Measurements from ENCODE around the gene DCP1B. TPM values are rescaled to one million over a fixed set of nuclear protein-coding genes. Genes with fewer than 3 reads are reported as not detected.

The DCP1B gene
- total RNA-seq, 1 donor from 2014 or later, result 3.7 TPM

GRCh38 chr12:2043054-2043453 lies 38.8 kb upstream of the DCP1B start:
- Histone ChIP-seq H3K27ac (ENCODE audit: low read depth, low read length) (no peak overlapping the region), H3K9ac (ENCODE audit: low read depth in 1 of 3, low read length in 3 of 3) (no peak overlapping the region), H3K36me3 (ENCODE audit: control insufficient read depth in 3 of 3, insufficient read depth in 3 of 3, low read length in 3 of 3) (no peaks in the 10 kb centered on the region), H3K9me3 (ENCODE audit: control insufficient read depth in 3 of 3, low read length in 3 of 3) (no peaks in the 10 kb centered on the region), H3K4me3 (ENCODE audit: low read length in 3 of 3) (no peak overlapping the region), H3K4me1 (ENCODE audit: control insufficient read depth in 3 of 3, insufficient read depth in 3 of 3, low read length in 3 of 3) (no peaks in the 10 kb centered on the region), H3K27me3 (ENCODE audit: control insufficient read depth in 3 of 3, insufficient read depth in 3 of 3, low read length in 3 of 3) (peaks cover 4 to 12% (median 9%) of the 10 kb centered on the region in 3 donors)

GRCh38 chr12:2039034-2039433 lies 34.8 kb upstream of the DCP1B start:
- H3K27me3 ChIP-seq (ENCODE audit: control insufficient read depth in 3 of 3, insufficient read depth in 3 of 3, low read length in 3 of 3), result peaks cover 4 to 14% (median 6%) of the 10 kb centered on the region in 3 donors
- no peaks in the 10 kb centered on the region for H3K36me3 ChIP-seq (ENCODE audit: control insufficient read depth in 3 of 3, insufficient read depth in 3 of 3, low read length in 3 of 3)
- no peak overlapping the region for H3K27ac ChIP-seq (ENCODE audit: low read depth, low read length)
- H3K9me3 ChIP-seq (ENCODE audit: control insufficient read depth in 3 of 3, low read length in 3 of 3), result no peaks in the 10 kb centered on the region
- no peak overlapping the region for H3K9ac ChIP-seq (ENCODE audit: low read depth in 1 of 3, low read length in 3 of 3)
- H3K4me3 ChIP-seq (ENCODE audit: low read length in 3 of 3), result no peak overlapping the region
- H3K4me1 ChIP-seq (ENCODE audit: control insufficient read depth in 3 of 3, insufficient read depth in 3 of 3, low read length in 3 of 3), result peaks cover 11 to 17% (median 13%) of the 10 kb centered on the region in 3 donors

GRCh38 chr12:2035431-2036055 lies 31.3 kb upstream of the DCP1B start:
- Histone ChIP-seq H3K27me3 (ENCODE audit: control insufficient read depth in 3 of 3, insufficient read depth in 3 of 3, low read length in 3 of 3) (peaks cover 16 to 35% (median 21%) of the 10 kb centered on the region in 3 donors), H3K9me3 (ENCODE audit: control insufficient read depth in 3 of 3, low read length in 3 of 3) (no peaks in the 10 kb centered on the region), H3K4me3 (ENCODE audit: low read length in 3 of 3) (peak overlapping the region; percentile 64 to 69 (median 66)), H3K9ac (ENCODE audit: low read depth in 1 of 3, low read length in 3 of 3) (no peak overlapping the region), H3K4me1 (ENCODE audit: control insufficient read depth in 3 of 3, insufficient read depth in 3 of 3, low read length in 3 of 3) (peaks cover 11 to 17% (median 13%) of the 10 kb centered on the region in 3 donors), H3K27ac (ENCODE audit: low read depth, low read length) (no peak overlapping the region), H3K36me3 (ENCODE audit: control insufficient read depth in 3 of 3, insufficient read depth in 3 of 3, low read length in 3 of 3) (no peaks in the 10 kb centered on the region)

- peaks cover 11 to 17% (median 13%) of the 10 kb centered on the region in 3 donors for H3K4me1 ChIP-seq (ENCODE audit: control insufficient read depth in 3 of 3, insufficient read depth in 3 of 3, low read length in 3 of 3)
- no peak overlapping the region for H3K9ac ChIP-seq (ENCODE audit: low read depth in 1 of 3, low read length in 3 of 3)
- no peak overlapping the region for H3K27ac ChIP-seq (ENCODE audit: low read depth, low read length)
- H3K36me3 ChIP-seq (ENCODE audit: control insufficient read depth in 3 of 3, insufficient read depth in 3 of 3, low read length in 3 of 3), result no peaks in the 10 kb centered on the region
- peaks cover 20 to 37% (median 22%) of the 10 kb centered on the region in 3 donors for H3K27me3 ChIP-seq (ENCODE audit: control insufficient read depth in 3 of 3, insufficient read depth in 3 of 3, low read length in 3 of 3)
- H3K9me3 ChIP-seq (ENCODE audit: control insufficient read depth in 3 of 3, low read length in 3 of 3), result no peaks in the 10 kb centered on the region
- peak overlapping the region; percentile 64 to 69 (median 66) for H3K4me3 ChIP-seq (ENCODE audit: low read length in 3 of 3)
Measured at GRCh38 chr12:2034633-2035430, 30.6 kb upstream of the DCP1B start.

GRCh38 chr12:2032506-2032905 lies 28.2 kb upstream of the DCP1B start:
- peaks cover 19 to 46% (median 28%) of the 10 kb centered on the region in 3 donors for H3K27me3 ChIP-seq (ENCODE audit: control insufficient read depth in 3 of 3, insufficient read depth in 3 of 3, low read length in 3 of 3)
- H3K4me3 ChIP-seq (ENCODE audit: low read length in 3 of 3), result no peak overlapping the region
- no peak overlapping the region for H3K27ac ChIP-seq (ENCODE audit: low read depth, low read length)
- H3K9me3 ChIP-seq (ENCODE audit: control insufficient read depth in 3 of 3, low read length in 3 of 3), result no peaks in the 10 kb centered on the region
- no peaks in the 10 kb centered on the region for H3K36me3 ChIP-seq (ENCODE audit: control insufficient read depth in 3 of 3, insufficient read depth in 3 of 3, low read length in 3 of 3)
- no peak overlapping the region for H3K9ac ChIP-seq (ENCODE audit: low read depth in 1 of 3, low read length in 3 of 3)
- peaks cover 11 to 17% (median 13%) of the 10 kb centered on the region in 3 donors for H3K4me1 ChIP-seq (ENCODE audit: control insufficient read depth in 3 of 3, insufficient read depth in 3 of 3, low read length in 3 of 3)

GRCh38 chr12:2029851-2030250 lies 25.6 kb upstream of the DCP1B start:
- no peaks in the 10 kb centered on the region for H3K36me3 ChIP-seq (ENCODE audit: control insufficient read depth in 3 of 3, insufficient read depth in 3 of 3, low read length in 3 of 3)
- no peak overlapping the region for H3K27ac ChIP-seq (ENCODE audit: low read depth, low read length)
- H3K4me3 ChIP-seq (ENCODE audit: low read length in 3 of 3), result no peak overlapping the region
- no peak overlapping the region for H3K9ac ChIP-seq (ENCODE audit: low read depth in 1 of 3, low read length in 3 of 3)
- no peaks in the 10 kb centered on the region for H3K9me3 ChIP-seq (ENCODE audit: control insufficient read depth in 3 of 3, low read length in 3 of 3)
- peaks cover 3 to 4% (median 4%) of the 10 kb centered on the region in 3 donors for H3K4me1 ChIP-seq (ENCODE audit: control insufficient read depth in 3 of 3, insufficient read depth in 3 of 3, low read length in 3 of 3)
- peaks cover 19 to 41% (median 31%) of the 10 kb centered on the region in 3 donors for H3K27me3 ChIP-seq (ENCODE audit: control insufficient read depth in 3 of 3, insufficient read depth in 3 of 3, low read length in 3 of 3)

GRCh38 chr12:2027351-2027750 lies 23.1 kb upstream of the DCP1B start:
- Histone ChIP-seq H3K27me3 (ENCODE audit: control insufficient read depth in 3 of 3, insufficient read depth in 3 of 3, low read length in 3 of 3) (peaks cover 16 to 27% (median 26%) of the 10 kb centered on the region in 3 donors), H3K4me1 (ENCODE audit: control insufficient read depth in 3 of 3, insufficient read depth in 3 of 3, low read length in 3 of 3) (no peaks in the 10 kb centered on the region), H3K9ac (ENCODE audit: low read depth in 1 of 3, low read length in 3 of 3) (no peak overlapping the region), H3K9me3 (ENCODE audit: control insufficient read depth in 3 of 3, low read length in 3 of 3) (no peaks in the 10 kb centered on the region), H3K4me3 (ENCODE audit: low read length in 3 of 3) (no peak overlapping the region), H3K36me3 (ENCODE audit: control insufficient read depth in 3 of 3, insufficient read depth in 3 of 3, low read length in 3 of 3) (no peaks in the 10 kb centered on the region), H3K27ac (ENCODE audit: low read depth, low read length) (no peak overlapping the region)

- Histone ChIP-seq H3K4me1 (ENCODE audit: control insufficient read depth in 3 of 3, insufficient read depth in 3 of 3, low read length in 3 of 3) (no peaks in the 10 kb centered on the region), H3K4me3 (ENCODE audit: low read length in 3 of 3) (no peak overlapping the region), H3K36me3 (ENCODE audit: control insufficient read depth in 3 of 3, insufficient read depth in 3 of 3, low read length in 3 of 3) (no peaks in the 10 kb centered on the region), H3K9ac (ENCODE audit: low read depth in 1 of 3, low read length in 3 of 3) (no peak overlapping the region), H3K9me3 (ENCODE audit: control insufficient read depth in 3 of 3, low read length in 3 of 3) (peaks cover 0 to 2% (median 0%) of the 10 kb centered on the region in 3 donors), H3K27me3 (ENCODE audit: control insufficient read depth in 3 of 3, insufficient read depth in 3 of 3, low read length in 3 of 3) (peaks cover 0 to 8% (median 3%) of the 10 kb centered on the region in 3 donors), H3K27ac (ENCODE audit: low read depth, low read length) (no peak overlapping the region)
Measured at GRCh38 chr12:2023365-2023764, 19.1 kb upstream of the DCP1B start.

- peaks cover 0 to 2% (median 0%) of the 10 kb centered on the region in 3 donors for H3K9me3 ChIP-seq (ENCODE audit: control insufficient read depth in 3 of 3, low read length in 3 of 3)
- no peak overlapping the region for H3K4me3 ChIP-seq (ENCODE audit: low read length in 3 of 3)
- no peaks in the 10 kb centered on the region for H3K36me3 ChIP-seq (ENCODE audit: control insufficient read depth in 3 of 3, insufficient read depth in 3 of 3, low read length in 3 of 3)
- H3K9ac ChIP-seq (ENCODE audit: low read depth in 1 of 3, low read length in 3 of 3), result no peak overlapping the region
- H3K4me1 ChIP-seq (ENCODE audit: control insufficient read depth in 3 of 3, insufficient read depth in 3 of 3, low read length in 3 of 3), result peaks cover 0 to 3% (median 0%) of the 10 kb centered on the region in 3 donors
- H3K27me3 ChIP-seq (ENCODE audit: control insufficient read depth in 3 of 3, insufficient read depth in 3 of 3, low read length in 3 of 3), result peaks cover 0 to 8% (median 0%) of the 10 kb centered on the region in 3 donors
- no peak overlapping the region for H3K27ac ChIP-seq (ENCODE audit: low read depth, low read length)
Measured at GRCh38 chr12:2020511-2020910, 16.3 kb upstream of the DCP1B start.

- H3K9me3 ChIP-seq (ENCODE audit: control insufficient read depth in 3 of 3, low read length in 3 of 3), result peaks cover 0 to 2% (median 0%) of the 10 kb centered on the region in 3 donors
- H3K27ac ChIP-seq (ENCODE audit: low read depth, low read length), result no peak overlapping the region
- no peaks in the 10 kb centered on the region for H3K36me3 ChIP-seq (ENCODE audit: control insufficient read depth in 3 of 3, insufficient read depth in 3 of 3, low read length in 3 of 3)
- H3K9ac ChIP-seq (ENCODE audit: low read depth in 1 of 3, low read length in 3 of 3), result no peak overlapping the region
- no peaks in the 10 kb centered on the region for H3K27me3 ChIP-seq (ENCODE audit: control insufficient read depth in 3 of 3, insufficient read depth in 3 of 3, low read length in 3 of 3)
- peaks cover 0 to 7% (median 0%) of the 10 kb centered on the region in 3 donors for H3K4me1 ChIP-seq (ENCODE audit: control insufficient read depth in 3 of 3, insufficient read depth in 3 of 3, low read length in 3 of 3)
- H3K4me3 ChIP-seq (ENCODE audit: low read length in 3 of 3), result no peak overlapping the region
Measured at GRCh38 chr12:2019126-2019525, 14.9 kb upstream of the DCP1B start.

All from skeletal muscle tissue (tissue), 4 donors.